HL-60 (cell line): ENCODE measurements around the gene FSTL4.
"Not testable (repeated sequence)": the region's sequence is repeated elsewhere in the genome, so short reads cannot be mapped to it uniquely, and the experiment has no call there.

Experiments used
- DNase-seq, 2 experiments: peaks; one replicate each; pipeline ENCODE4 v3.0.0-alpha.2; 2010 to 2020; ENCODE audit warnings: low read depth in 1 of 2, low spot score in 1 of 2
- H3K27ac ChIP-seq: fragments of 250-450 bp; sonication (Bioruptor Pico); replicated peaks from 2 replicates; pipeline ENCODE4 v1.5.1; 2020; ENCODE audit warnings: mild to moderate bottlenecking, moderate library complexity
- H3K27me3 ChIP-seq: fragments of 250-450 bp; sonication (Bioruptor Pico); 2 replicates; pipeline ENCODE4 v1.5.1; 2021; ENCODE audit warnings: mild to moderate bottlenecking, moderate library complexity; ENCODE audit not compliant: insufficient read depth, poor library complexity, severe bottlenecking
- H3K4me3 ChIP-seq: replicated peaks from 2 replicates; pipeline ENCODE4 v1.5.1; 2011; ENCODE audit warnings: mild to moderate bottlenecking, control low read depth, low read length; ENCODE audit not compliant: insufficient read depth
- CTCF ChIP-seq: IDR thresholded peaks from one replicate; pipeline ENCODE4 v1.5.1; 2011; ENCODE audit warnings: low read length, control low read depth, inconsistent platforms; ENCODE audit not compliant: insufficient read depth
- GABPA ChIP-seq: IDR thresholded peaks from 2 replicates; pipeline ENCODE4 v1.6.1; 2012; ENCODE audit warnings: low read depth
- POLR2AphosphoS5 ChIP-seq: IDR thresholded peaks from 2 replicates; pipeline ENCODE4 v1.6.1; 2012; ENCODE audit warnings: low read depth
- REST ChIP-seq: IDR thresholded peaks from 2 replicates; pipeline ENCODE4 v1.6.1; 2012; ENCODE audit warnings: low read depth; ENCODE audit not compliant: insufficient replicate concordance
- SPI1 ChIP-seq: IDR thresholded peaks from 2 replicates; pipeline ENCODE4 v1.6.1; 2012; ENCODE audit warnings: low read depth, mild to moderate bottlenecking, borderline replicate concordance

FSTL4 gene

GRCh38 chr5:133189881-133190280, 422.5 kb downstream of the FSTL4 start:
- Histone ChIP-seq H3K27me3 (no peaks in the 10 kb centered on the region), H3K4me3 (no peak overlapping the region), H3K27ac (no peak overlapping the region)
- no peak for DNase-seq
- TF ChIP-seq POLR2AphosphoS5 = no peak
- TF ChIP-seq REST = no peak
- TF ChIP-seq SPI1 = no peak

- no peak overlapping the region for H3K4me3 ChIP-seq
- TF ChIP-seq CTCF (no peak), SPI1 (no peak), REST (no peak), GABPA (no peak), POLR2AphosphoS5 (no peak)
- H3K27me3 ChIP-seq = no peaks in the 10 kb centered on the region
- no peak for DNase-seq
- no peak overlapping the region for H3K27ac ChIP-seq
Observed at GRCh38 chr5:133179405-133179804, 432.9 kb downstream of the FSTL4 start.

- H3K27ac ChIP-seq, H3K27me3 ChIP-seq, DNase-seq, H3K4me3 ChIP-seq: not testable (repeated sequence)
Observed at GRCh38 chr5:133170756-133171387, 441.5 kb downstream of the FSTL4 start.

GRCh38 chr5:133164759-133165158, 447.6 kb downstream of the FSTL4 start:
- Histone ChIP-seq H3K27ac (no peak overlapping the region), H3K27me3 (no peaks in the 10 kb centered on the region), H3K4me3 (no peak overlapping the region)
- no peak for DNase-seq
- TF ChIP-seq POLR2AphosphoS5 (no peak), REST (no peak), CTCF (no peak), GABPA (no peak), SPI1 (no peak)
